HL-60 (cell line): ENCODE results near the gene FZD2.

Source experiments
- DNase-seq, 2 experiments: peaks; one replicate each; pipeline ENCODE4 v3.0.0-alpha.2; 2010 to 2020; ENCODE audit warnings: low read depth in 1 of 2, low spot score in 1 of 2
- H3K27ac ChIP-seq: fragments of 250-450 bp; sonication (Bioruptor Pico); replicated peaks from 2 replicates; pipeline ENCODE4 v1.5.1; 2020; ENCODE audit warnings: mild to moderate bottlenecking, moderate library complexity
- H3K27me3 ChIP-seq: fragments of 250-450 bp; sonication (Bioruptor Pico); 2 replicates; pipeline ENCODE4 v1.5.1; 2021; ENCODE audit warnings: mild to moderate bottlenecking, moderate library complexity; ENCODE audit not compliant: insufficient read depth, poor library complexity, severe bottlenecking
- H3K4me3 ChIP-seq: replicated peaks from 2 replicates; pipeline ENCODE4 v1.5.1; 2011; ENCODE audit warnings: mild to moderate bottlenecking, control low read depth, low read length; ENCODE audit not compliant: insufficient read depth
- GABPA ChIP-seq: IDR thresholded peaks from 2 replicates; pipeline ENCODE4 v1.6.1; 2012; ENCODE audit warnings: low read depth
- POLR2AphosphoS5 ChIP-seq: IDR thresholded peaks from 2 replicates; pipeline ENCODE4 v1.6.1; 2012; ENCODE audit warnings: low read depth
- SPI1 ChIP-seq: IDR thresholded peaks from 2 replicates; pipeline ENCODE4 v1.6.1; 2012; ENCODE audit warnings: low read depth, mild to moderate bottlenecking, borderline replicate concordance
- TF ChIP-seq, protein P1 (sequence below): IDR thresholded peaks from 2 replicates; pipeline ENCODE4 v1.6.1; 2012; ENCODE audit warnings: low read depth; ENCODE audit not compliant: insufficient replicate concordance
- TF ChIP-seq, protein P2 (sequence below): IDR thresholded peaks from one replicate; pipeline ENCODE4 v1.5.1; 2011; ENCODE audit warnings: low read length, control low read depth, inconsistent platforms; ENCODE audit not compliant: insufficient read depth

The FZD2 gene

DNA sequence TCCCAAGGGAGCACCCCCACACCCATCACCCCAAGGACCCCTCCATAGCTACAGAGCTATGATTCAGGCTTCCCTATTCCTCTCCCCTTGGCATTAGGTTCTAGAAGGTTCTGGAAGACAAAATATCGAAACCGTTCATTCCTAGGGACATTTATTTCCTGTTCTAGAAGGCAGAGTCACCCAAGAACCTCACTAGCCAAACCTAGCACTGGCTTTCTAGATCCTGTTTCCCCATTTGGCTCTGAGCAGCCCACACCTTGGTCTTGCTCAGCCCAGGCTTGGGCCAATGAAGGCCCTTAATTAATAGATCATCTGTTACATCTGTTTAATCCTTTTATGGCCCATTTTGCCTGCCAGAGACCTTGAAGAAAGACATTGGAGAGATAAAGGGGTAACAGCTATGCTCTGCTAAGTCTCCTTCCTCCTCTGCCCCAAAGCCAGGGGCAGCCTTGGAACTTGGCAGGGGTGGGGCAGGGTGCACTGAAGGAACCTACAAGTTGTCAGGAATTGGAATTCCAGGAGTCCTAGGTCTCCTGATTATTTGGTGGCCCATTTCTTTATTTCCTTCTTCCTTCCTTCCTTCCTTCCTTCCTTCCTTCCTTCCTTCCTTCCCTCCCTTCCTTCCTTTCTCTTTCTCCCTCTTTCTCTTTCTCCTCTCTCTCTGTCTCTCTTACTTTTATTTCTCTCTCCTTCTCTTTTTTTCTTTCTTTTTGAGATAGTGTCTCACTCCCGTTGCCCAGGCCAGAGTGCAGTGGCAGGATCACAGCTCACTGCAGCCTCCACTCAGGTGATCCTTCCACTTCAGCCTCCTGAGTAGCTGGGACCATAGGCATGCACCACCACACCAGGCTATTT lies 8.7 kb upstream of the FZD2 start:
- Histone ChIP-seq H3K4me3 (no peak overlapping the region), H3K27ac (no peak overlapping the region), H3K27me3 (no peaks in the 10 kb centered on the region)
- no peak for TF ChIP-seq POLR2AphosphoS5
- TF ChIP-seq, protein P1, sequence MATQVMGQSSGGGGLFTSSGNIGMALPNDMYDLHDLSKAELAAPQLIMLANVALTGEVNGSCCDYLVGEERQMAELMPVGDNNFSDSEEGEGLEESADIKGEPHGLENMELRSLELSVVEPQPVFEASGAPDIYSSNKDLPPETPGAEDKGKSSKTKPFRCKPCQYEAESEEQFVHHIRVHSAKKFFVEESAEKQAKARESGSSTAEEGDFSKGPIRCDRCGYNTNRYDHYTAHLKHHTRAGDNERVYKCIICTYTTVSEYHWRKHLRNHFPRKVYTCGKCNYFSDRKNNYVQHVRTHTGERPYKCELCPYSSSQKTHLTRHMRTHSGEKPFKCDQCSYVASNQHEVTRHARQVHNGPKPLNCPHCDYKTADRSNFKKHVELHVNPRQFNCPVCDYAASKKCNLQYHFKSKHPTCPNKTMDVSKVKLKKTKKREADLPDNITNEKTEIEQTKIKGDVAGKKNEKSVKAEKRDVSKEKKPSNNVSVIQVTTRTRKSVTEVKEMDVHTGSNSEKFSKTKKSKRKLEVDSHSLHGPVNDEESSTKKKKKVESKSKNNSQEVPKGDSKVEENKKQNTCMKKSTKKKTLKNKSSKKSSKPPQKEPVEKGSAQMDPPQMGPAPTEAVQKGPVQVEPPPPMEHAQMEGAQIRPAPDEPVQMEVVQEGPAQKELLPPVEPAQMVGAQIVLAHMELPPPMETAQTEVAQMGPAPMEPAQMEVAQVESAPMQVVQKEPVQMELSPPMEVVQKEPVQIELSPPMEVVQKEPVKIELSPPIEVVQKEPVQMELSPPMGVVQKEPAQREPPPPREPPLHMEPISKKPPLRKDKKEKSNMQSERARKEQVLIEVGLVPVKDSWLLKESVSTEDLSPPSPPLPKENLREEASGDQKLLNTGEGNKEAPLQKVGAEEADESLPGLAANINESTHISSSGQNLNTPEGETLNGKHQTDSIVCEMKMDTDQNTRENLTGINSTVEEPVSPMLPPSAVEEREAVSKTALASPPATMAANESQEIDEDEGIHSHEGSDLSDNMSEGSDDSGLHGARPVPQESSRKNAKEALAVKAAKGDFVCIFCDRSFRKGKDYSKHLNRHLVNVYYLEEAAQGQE: no peak
- TF ChIP-seq GABPA: no peak
- TF ChIP-seq SPI1: no peak
- TF ChIP-seq, protein P2, sequence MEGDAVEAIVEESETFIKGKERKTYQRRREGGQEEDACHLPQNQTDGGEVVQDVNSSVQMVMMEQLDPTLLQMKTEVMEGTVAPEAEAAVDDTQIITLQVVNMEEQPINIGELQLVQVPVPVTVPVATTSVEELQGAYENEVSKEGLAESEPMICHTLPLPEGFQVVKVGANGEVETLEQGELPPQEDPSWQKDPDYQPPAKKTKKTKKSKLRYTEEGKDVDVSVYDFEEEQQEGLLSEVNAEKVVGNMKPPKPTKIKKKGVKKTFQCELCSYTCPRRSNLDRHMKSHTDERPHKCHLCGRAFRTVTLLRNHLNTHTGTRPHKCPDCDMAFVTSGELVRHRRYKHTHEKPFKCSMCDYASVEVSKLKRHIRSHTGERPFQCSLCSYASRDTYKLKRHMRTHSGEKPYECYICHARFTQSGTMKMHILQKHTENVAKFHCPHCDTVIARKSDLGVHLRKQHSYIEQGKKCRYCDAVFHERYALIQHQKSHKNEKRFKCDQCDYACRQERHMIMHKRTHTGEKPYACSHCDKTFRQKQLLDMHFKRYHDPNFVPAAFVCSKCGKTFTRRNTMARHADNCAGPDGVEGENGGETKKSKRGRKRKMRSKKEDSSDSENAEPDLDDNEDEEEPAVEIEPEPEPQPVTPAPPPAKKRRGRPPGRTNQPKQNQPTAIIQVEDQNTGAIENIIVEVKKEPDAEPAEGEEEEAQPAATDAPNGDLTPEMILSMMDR: no peak
- DNase-seq: no peak

DNA sequence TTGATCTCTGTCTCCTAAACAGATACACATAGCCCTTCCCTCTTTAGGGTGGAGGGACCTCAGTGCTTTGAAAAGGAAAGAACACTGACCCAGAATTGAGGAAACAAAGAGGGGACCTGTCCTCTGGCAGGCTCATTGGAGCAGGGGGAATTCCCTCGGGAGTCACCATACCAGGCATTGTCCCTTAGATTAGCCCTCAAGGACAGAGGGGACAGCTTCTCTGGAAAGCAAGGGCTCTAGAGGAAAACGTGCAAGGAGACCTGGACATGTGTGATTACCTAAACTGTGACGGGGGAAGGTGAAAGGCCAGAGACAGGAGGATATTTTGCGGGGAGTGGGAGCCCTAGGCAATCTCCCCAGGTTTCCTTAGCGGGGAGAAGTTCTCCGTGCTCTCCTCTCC lies 7.6 kb upstream of the FZD2 start:
- DNase-seq: no peak
- Histone ChIP-seq H3K4me3 (no peak overlapping the region), H3K27me3 (no peaks in the 10 kb centered on the region), H3K27ac (no peak overlapping the region)
- TF ChIP-seq, protein P2: no peak
- TF ChIP-seq GABPA: no peak
- no peak for TF ChIP-seq POLR2AphosphoS5
- no peak for TF ChIP-seq SPI1
- TF ChIP-seq, protein P1: no peak

DNA sequence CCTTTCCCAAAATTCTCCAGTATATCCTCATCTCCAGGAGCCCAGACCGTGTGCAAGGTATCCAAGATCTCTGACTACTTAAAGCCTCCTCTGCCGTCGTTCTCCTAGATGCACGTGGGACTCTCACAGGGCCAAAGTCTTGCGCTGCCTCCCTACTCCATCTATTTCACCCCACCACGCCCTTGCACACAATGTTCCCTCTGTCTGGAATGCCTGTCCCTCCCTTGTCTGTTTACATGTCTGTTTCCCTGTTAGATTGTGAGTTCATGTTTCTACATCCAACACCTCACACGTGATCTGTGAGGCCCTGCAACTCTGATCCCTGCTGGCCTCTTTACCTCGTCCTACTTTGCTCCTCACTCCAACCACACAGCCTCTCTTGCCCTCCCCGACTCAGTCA lies 4.9 kb upstream of the FZD2 start:
- peaks cover 7% of the 10 kb centered on the region for H3K27me3 ChIP-seq
- TF ChIP-seq, protein P2: no peak
- no peak for TF ChIP-seq POLR2AphosphoS5
- TF ChIP-seq, protein P1: no peak
- TF ChIP-seq SPI1: no peak
- no peak for TF ChIP-seq GABPA
- DNase-seq: no peak
- H3K4me3 ChIP-seq: no peak overlapping the region
- H3K27ac ChIP-seq: no peak overlapping the region
